ENCODE measurements around the gene ETS1.

DNA sequence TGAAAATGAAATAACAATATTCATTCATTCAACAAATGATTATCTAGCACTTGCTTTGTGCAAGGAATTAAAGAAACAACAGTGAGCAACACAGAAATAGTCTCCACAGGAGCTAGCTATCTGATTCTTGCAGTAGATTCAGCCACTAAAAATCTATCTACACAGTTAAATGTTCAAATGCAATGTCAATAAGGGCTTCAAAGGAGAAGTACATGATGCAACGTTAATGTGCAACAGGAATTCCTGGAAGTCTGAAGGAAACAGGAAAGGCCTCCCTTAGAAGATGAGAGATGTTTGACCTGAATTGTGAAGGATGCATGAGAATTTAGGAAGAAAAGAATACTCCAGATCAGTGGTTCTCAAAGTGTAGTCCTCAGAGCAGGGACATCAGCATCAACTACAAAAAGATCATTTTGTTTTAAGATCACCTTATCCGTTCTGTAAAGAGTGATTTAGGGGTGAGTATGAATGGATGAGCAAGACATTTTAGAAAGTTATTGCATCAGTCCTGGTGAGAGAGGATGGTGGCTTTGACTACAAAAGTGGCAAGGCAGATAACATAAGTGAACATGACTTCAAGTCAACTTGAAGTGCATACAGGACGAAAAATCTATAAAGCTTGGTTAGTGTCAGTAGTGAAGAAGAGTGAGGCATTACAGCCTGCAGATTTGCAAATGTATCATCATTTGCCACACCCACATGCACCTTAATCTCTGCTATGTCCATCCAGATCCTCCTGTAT is 96.0 kb downstream of the ETS1 start:
- TF ChIP-seq CTCF (IDR thresholded peaks at IDR 0.05): no peak
- TF ChIP-seq POLR2A (IDR thresholded peaks at IDR 0.05): no peak

Measured in transverse colon (tissue), 3 donors.